Testis (tissue), 2 donors: Measurements from ENCODE around the gene ANKH.

Source experiments
- CTCF ChIP-seq, 3 experiments: fragments of 450-650 bp in 2 of 3; fragments of 200-600 bp in 1 of 3; sonication (generic) in 1 of 3; IDR thresholded peaks; one replicate each; pipeline ENCODE4 v1.5.1; 2016 to 2019; ENCODE audit warnings: antibody characterized with exemption in 3 of 3, mild to moderate bottlenecking in 2 of 3, moderate library complexity in 1 of 3
- POLR2A ChIP-seq: fragments of 450-650 bp; IDR thresholded peaks from one replicate; pipeline ENCODE4 v1.6.1; 2017; ENCODE audit warnings: antibody characterized with exemption, mild to moderate bottlenecking, moderate library complexity

- TF ChIP-seq CTCF (IDR thresholded peaks at IDR 0.05) (no peak), POLR2A (no peak)
These were observed 32.9 kb downstream of the ANKH start for GRCh38 chr5:14838396-14839319.
